Left cardiac atrium (tissue), 4 donors: ENCODE results near the gene WAC. TPM values are rescaled to one million over a fixed set of nuclear protein-coding genes. Genes with fewer than 3 reads are reported as not detected.
"Not testable (repeated sequence)": the region's sequence is repeated elsewhere in the genome, so short reads cannot be mapped to it uniquely, and the experiment has no call there.

Source experiments
- ATAC-seq, 2 donors: fragments of 200-7000 bp; cut with Tn5 transposase; one replicate each; pipeline ENCODE4 v1.9.1; 2020; ENCODE audit warnings: mild to moderate bottlenecking in 2 of 2, moderate library complexity in 2 of 2
- DNase-seq: peaks from one replicate; pipeline ENCODE4 v3.0.0-alpha.2; 2020
- intact Hi-C, 2 donors: fragments of 100-400 bp; cut with DNase I; formaldehyde crosslinking; loops; one replicate each; pipeline versions ENCODE4 v1.14.1 to v1.15.1; 2022 to 2023
- total RNA-seq, 2 donors: library from RNA; stranded (reverse); fragmentation: NEBNext Ultra II Directional; extraction: Animal tissue kit (Norgen Biotek cat#: 25700); gene quantifications; one replicate each; pipeline ENCODE4 v1.2.1, GENCODE V29; 2021
- donor health status: DM: no; HTN: yes; CAD: no.
- donor health status: DM: no; HTN: yes; CAD: no; lungs with severe emphysema.
- donor health status: DM: yes; HTN: yes; CAD: no.
- donor health status: Dilated cardiomyopathy.

Gene WAC
- total RNA-seq, 2 donors from 2014 or later = 86.6 to 98.1 TPM

GRCh38 chr10:28593811-28594210 lies 60.9 kb downstream of the WAC start:
- DNase-seq (no peak), ATAC-seq (peak in 1 of 2 donors; percentile 20)
- intact Hi-C loops = no loop called here

- intact Hi-C loops = no loop called here
- DNase-seq (no peak), ATAC-seq (no peak)
Observed at GRCh38 chr10:28594406-28594805, 61.5 kb downstream of the WAC start.

GRCh38 chr10:28595613-28596012 lies 62.7 kb downstream of the WAC start:
- DNase-seq = no peak
- peak in 1 of 2 donors; percentile 37 for ATAC-seq
- intact Hi-C loops = no loop called here

GRCh38 chr10:28600056-28600455 lies 67.1 kb downstream of the WAC start:
- intact Hi-C loops = no loop called here
- no peak for DNase-seq
- ATAC-seq = no peak

- ATAC-seq (no peak), DNase-seq (no peak)
- intact Hi-C loops = no loop called here
Observed at GRCh38 chr10:28601012-28601411, 68.1 kb downstream of the WAC start.

- DNase-seq (no peak), ATAC-seq (peak; percentile 37 to 63)
- intact Hi-C loops = no loop called here
Observed at GRCh38 chr10:28604567-28605536, 71.9 kb downstream of the WAC start.

GRCh38 chr10:28606568-28606967 lies 73.7 kb downstream of the WAC start:
- intact Hi-C loops = no loop called here
- ATAC-seq (no peak), DNase-seq (no peak)

GRCh38 chr10:28609636-28610035 lies 76.7 kb downstream of the WAC start:
- DNase-seq, intact Hi-C loops, ATAC-seq: not testable (repeated sequence)

- no peak for DNase-seq
- intact Hi-C loops = no loop called here
- no peak for ATAC-seq
Observed at GRCh38 chr10:28612877-28613276, 80.0 kb downstream of the WAC start.

- no peak for ATAC-seq
- intact Hi-C loops = no loop called here
- no peak for DNase-seq
Observed at GRCh38 chr10:28616514-28616913, 83.6 kb downstream of the WAC start.

- intact Hi-C loops = no loop called here
- no peak for DNase-seq
- no peak for ATAC-seq
Observed at GRCh38 chr10:28619455-28619854, 86.5 kb downstream of the WAC start.

GRCh38 chr10:28620251-28620650 lies 87.3 kb downstream of the WAC start:
- intact Hi-C loops = no loop called here
- DNase-seq (no peak), ATAC-seq (no peak)

- no peak for DNase-seq
- no peak for ATAC-seq
- intact Hi-C loops = no loop called here
Observed at GRCh38 chr10:28623483-28623882, 90.6 kb downstream of the WAC start.

GRCh38 chr10:28624351-28624750 lies 91.4 kb downstream of the WAC start:
- no peak for ATAC-seq
- intact Hi-C loops = no loop called here
- no peak for DNase-seq

GRCh38 chr10:28627102-28627501 lies 94.2 kb downstream of the WAC start:
- no peak for ATAC-seq
- DNase-seq = no peak
- intact Hi-C loops = loop anchor here in 1 of 2 donors (5.0 kb wide), 1 partner anchor 765 kb away; no protein-coding TSS in a partner anchor

- ATAC-seq (peak; percentile 86 to 90), DNase-seq (peak; percentile 87)
- intact Hi-C loops = loop anchor here (2.0 to 5.0 kb wide), 2 partner anchors 676 to 764 kb away; no protein-coding TSS in a partner anchor
Observed at GRCh38 chr10:28628184-28628893, 95.4 kb downstream of the WAC start.

- intact Hi-C loops = loop anchor here in 1 of 2 donors (10.0 kb wide), 1 partner anchor 663 kb away; no protein-coding TSS in a partner anchor
- ATAC-seq (no peak), DNase-seq (no peak)
Observed at GRCh38 chr10:28631896-28632583, 99.1 kb downstream of the WAC start.

GRCh38 chr10:28632584-28632945 lies 99.6 kb downstream of the WAC start:
- ATAC-seq (no peak), DNase-seq (no peak)
- intact Hi-C loops = loop anchor here in 1 of 2 donors (10.0 kb wide), 1 partner anchor 662 kb away; no protein-coding TSS in a partner anchor

GRCh38 chr10:28633750-28634149 lies 100.8 kb downstream of the WAC start:
- DNase-seq (no peak), ATAC-seq (no peak)
- intact Hi-C loops = loop anchor here in 1 of 2 donors (10.0 kb wide), 1 partner anchor 661 kb away; no protein-coding TSS in a partner anchor
